GM23248 (cell line): ENCODE measurements around the gene SND1.

ENCODE experiments used
- EZH2 ChIP-seq: fragments of 200-600 bp; sonication (generic); IDR thresholded peaks from 2 replicates; pipeline ENCODE4 v1.6.1; 2018; ENCODE audit warnings: antibody characterized with exemption, mild to moderate bottlenecking; ENCODE audit not compliant: insufficient read depth, poor library complexity, severe bottlenecking
- EZH2phosphoT487 ChIP-seq: fragments of 200-600 bp; sonication (generic); IDR thresholded peaks from 2 replicates; pipeline ENCODE4 v1.6.1; 2018; ENCODE audit warnings: antibody characterized with exemption, moderate library complexity, mild to moderate bottlenecking, low read depth; ENCODE audit not compliant: insufficient read depth

GRCh38 chr7:127761196-127761595 lies 109.2 kb downstream of the SND1 start:
- TF ChIP-seq EZH2, result no peak
- no peak for TF ChIP-seq EZH2phosphoT487
